CD4-positive, alpha-beta memory T cell (primary cell): ENCODE results near the gene VPS13C. TPM values are rescaled to one million over a fixed set of nuclear protein-coding genes. Genes with fewer than 3 reads are reported as not detected.
A peak's percentile ranks its signal among the peaks of the same experiment; 100 is the strongest.

ENCODE experiments used
- CTCF ChIA-PET: fragments of 350-600 bp; sonication (Branson Sonifier 250); formaldehyde crosslinking; loops from one replicate; lab custom pipeline; 2021; ENCODE audit warnings: inconsistent platforms; ENCODE audit not compliant: partially characterized antibody; lab: Charles Lee
- POLR2A ChIA-PET: fragments of 350-600 bp; sonication (Branson Sonifier 250); formaldehyde crosslinking; loops from one replicate; lab custom pipeline; 2021; ENCODE audit not compliant: partially characterized antibody; lab: Charles Lee
- DNase-seq, 5 donors: peaks; one replicate each; pipeline versions ENCODE4 v3.0.0 to v3.0.0-alpha.2; 2020 to 2022; ENCODE audit warnings: mixed read lengths in 1 of 5
- H3K27ac ChIP-seq: one replicate; pipeline ENCODE4 v1.7.0; 2013; ENCODE audit warnings: low read depth, low read length
- H3K27me3 ChIP-seq: 2 replicates; pipeline ENCODE4 v1.7.0; 2013; ENCODE audit warnings: mild to moderate bottlenecking, low read length, moderate library complexity; ENCODE audit not compliant: insufficient read depth
- H3K36me3 ChIP-seq: 2 replicates; pipeline ENCODE4 v1.7.0; 2013; ENCODE audit warnings: mild to moderate bottlenecking, low read length, moderate library complexity; ENCODE audit not compliant: insufficient read depth
- H3K4me1 ChIP-seq: 2 replicates; pipeline ENCODE4 v1.7.0; 2013; ENCODE audit warnings: mild to moderate bottlenecking, low read length, moderate library complexity; ENCODE audit not compliant: insufficient read depth
- H3K4me3 ChIP-seq, 2 donors: one replicate each; pipeline ENCODE4 v1.7.0; 2013; ENCODE audit warnings: low read length in 2 of 2, mild to moderate bottlenecking in 1 of 2
- H3K9me3 ChIP-seq, 2 donors: one replicate each; pipeline ENCODE4 v1.7.0; 2013; ENCODE audit warnings: low read length in 2 of 2, control low read depth in 1 of 2; ENCODE audit not compliant: control insufficient read depth in 1 of 2
- H3K27ac Mint-ChIP-seq, 7 donors: one replicate each; pipeline ENCODE4 v1.8.0; 2020 to 2021; ENCODE audit warnings: mixed read lengths in 7 of 7, mild to moderate bottlenecking in 6 of 7, inconsistent platforms in 3 of 7, moderate library complexity in 3 of 7
- H3K27me3 Mint-ChIP-seq, 2 donors: one replicate each; pipeline ENCODE4 v1.8.0; 2020 to 2021; ENCODE audit warnings: mixed read lengths in 2 of 2
- H3K36me3 Mint-ChIP-seq, 2 donors: one replicate each; pipeline ENCODE4 v1.8.0; 2020 to 2021; ENCODE audit warnings: mixed read lengths in 2 of 2, inconsistent platforms in 1 of 2, mild to moderate bottlenecking in 1 of 2
- H3K4me1 Mint-ChIP-seq, 4 donors: one replicate each; pipeline ENCODE4 v1.8.0; 2020 to 2021; ENCODE audit warnings: mixed read lengths in 4 of 4, mild to moderate bottlenecking in 1 of 4
- H3K4me3 Mint-ChIP-seq, 8 donors: one replicate each; pipeline ENCODE4 v1.8.0; 2020 to 2021; ENCODE audit warnings: mixed read lengths in 8 of 8, mild to moderate bottlenecking in 7 of 8, moderate library complexity in 6 of 8, inconsistent platforms in 3 of 8
- H3K9me3 Mint-ChIP-seq, 8 donors: one replicate each; pipeline ENCODE4 v1.8.0; 2020 to 2021; ENCODE audit warnings: mixed read lengths in 8 of 8, mild to moderate bottlenecking in 5 of 8, inconsistent platforms in 3 of 8, moderate library complexity in 1 of 8
- intact Hi-C: fragments of 100-400 bp; cut with micrococcal nuclease; formaldehyde crosslinking; loops from one replicate; pipeline ENCODE4 v1.15.1; 2023
- polyA plus RNA-seq, 2 donors: library from polyadenylated mRNA; unstranded; fragments of 300-500 nt; fragmentation: Illumina TruSeq; gene quantifications; one replicate each; pipeline ENCODE4 v1.2.3, GENCODE V29; 2021
- total RNA-seq, 2 experiments: library from RNA; stranded (reverse); gene quantifications; one replicate each; pipeline ENCODE4 v1.2.3, GENCODE V29; 2021

The VPS13C gene
- total and polyA plus RNA-seq, 4 experiments from 2014 or later = 10.6 to 148 (median 82.3) TPM

DNA sequence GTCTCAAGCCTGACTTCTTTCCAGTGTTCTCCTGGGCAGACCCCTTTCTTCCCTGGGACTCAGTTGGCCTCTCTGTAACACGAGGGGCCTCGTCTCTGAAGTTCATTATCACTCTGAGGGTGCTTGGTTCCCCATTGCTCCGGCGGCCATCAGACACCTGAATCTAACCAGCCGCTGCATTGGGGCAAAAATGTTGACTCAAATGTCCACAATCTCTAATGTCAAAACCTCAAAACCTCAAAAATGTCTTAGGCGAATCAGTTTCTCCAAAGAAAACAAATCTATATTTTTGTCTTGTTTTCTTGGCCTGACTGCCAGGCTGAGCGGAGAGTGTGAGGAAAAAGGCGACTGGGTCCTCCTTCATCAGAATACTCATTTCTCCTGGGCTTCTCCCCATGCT, 220.7 kb downstream of the VPS13C start:
- H3K4me1 ChIP-seq = peaks cover 3% of the 10 kb centered on the region
- peaks cover 0 to 14% (median 5%) of the 10 kb centered on the region in 4 donors for H3K4me1 Mint-ChIP-seq
- H3K36me3 ChIP-seq = no peaks in the 10 kb centered on the region
- H3K4me3 Mint-ChIP-seq = no peak overlapping the region
- no peaks in the 10 kb centered on the region for H3K9me3 Mint-ChIP-seq
- no peak for DNase-seq
- ChIA-PET CTCF (no interaction called here), POLR2A (no interaction called here)
- no peak overlapping the region for H3K4me3 ChIP-seq
- H3K27me3 ChIP-seq = no peaks in the 10 kb centered on the region
- no peak overlapping the region for H3K27ac ChIP-seq
- H3K9me3 ChIP-seq = no peaks in the 10 kb centered on the region
- intact Hi-C loops = no loop called here
- no peak overlapping the region for H3K27ac Mint-ChIP-seq
- H3K27me3 Mint-ChIP-seq = peaks cover 26 to 42% of the 10 kb centered on the region in 2 donors
- no peaks in the 10 kb centered on the region for H3K36me3 Mint-ChIP-seq

DNA sequence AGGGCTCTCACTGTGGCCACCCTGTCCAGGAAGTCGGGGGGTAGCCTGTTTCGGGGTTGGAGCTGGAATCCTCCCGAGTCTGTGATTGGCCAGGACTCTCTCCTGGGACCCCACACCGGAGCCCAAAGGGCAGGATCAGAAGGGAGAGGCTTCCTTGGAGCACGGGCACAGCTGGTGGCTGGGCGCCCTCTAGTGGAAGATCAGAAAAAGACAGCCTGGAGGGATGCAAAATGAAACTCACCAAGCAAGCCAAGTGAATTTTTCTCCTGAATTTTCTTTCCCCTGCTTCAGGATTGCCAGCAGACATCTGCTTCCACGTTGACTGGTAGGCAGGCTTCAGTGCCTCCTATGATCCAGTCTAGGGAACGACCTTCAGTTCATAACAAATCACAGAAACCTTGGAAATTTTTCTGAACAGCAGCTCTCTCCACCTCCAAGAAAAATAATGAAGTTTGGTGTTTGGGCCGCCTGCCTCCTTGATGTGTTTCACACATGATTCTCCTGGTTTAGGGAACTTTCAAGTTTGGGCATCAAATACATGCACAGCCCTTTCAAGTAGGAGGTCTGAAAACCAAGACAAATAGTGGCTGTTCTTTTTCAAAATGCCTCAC, 224.6 kb downstream of the VPS13C start:
- Histone ChIP-seq H3K4me1 (peaks cover 3% of the 10 kb centered on the region), H3K27ac (no peak overlapping the region), H3K9me3 (no peaks in the 10 kb centered on the region), H3K4me3 (no peak overlapping the region), H3K27me3 (no peaks in the 10 kb centered on the region), H3K36me3 (no peaks in the 10 kb centered on the region)
- no peak overlapping the region for H3K27ac Mint-ChIP-seq
- H3K36me3 Mint-ChIP-seq = no peaks in the 10 kb centered on the region
- peak in 4 of 5 donors; percentile 43 to 58 (median 46) for DNase-seq
- H3K9me3 Mint-ChIP-seq = no peaks in the 10 kb centered on the region
- peaks cover 5 to 16% (median 7%) of the 10 kb centered on the region in 4 donors for H3K4me1 Mint-ChIP-seq
- ChIA-PET CTCF (interaction anchor here (0.9 to 3.0 kb wide), 14 partner anchors 9 to 668 kb away, joined by 3 to 29 read pairs (median 6); no protein-coding TSS in a partner anchor), POLR2A (no interaction called here)
- no peak overlapping the region for H3K4me3 Mint-ChIP-seq
- H3K27me3 Mint-ChIP-seq = peaks cover 13 to 27% of the 10 kb centered on the region in 2 donors
- intact Hi-C loops = no loop called here

DNA sequence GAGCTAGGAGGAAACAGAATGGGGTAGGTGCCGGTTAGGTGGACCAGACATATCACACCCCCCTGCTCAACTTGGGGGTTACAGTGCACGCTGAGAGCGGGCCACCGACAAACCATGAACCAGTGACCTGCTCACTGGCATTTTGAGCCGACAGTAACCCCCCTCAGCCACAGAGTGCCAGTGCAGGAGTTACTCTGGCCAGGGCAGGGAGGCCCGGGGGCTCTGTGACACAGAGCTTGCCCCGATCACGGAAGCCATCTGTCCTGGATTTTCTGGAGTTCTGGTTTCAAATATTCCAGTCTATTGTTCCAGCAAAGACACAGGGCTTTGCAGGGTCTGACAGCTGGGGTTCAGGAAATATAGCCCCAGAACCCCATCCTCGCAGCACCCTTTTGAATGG, 225.2 kb downstream of the VPS13C start:
- no peaks in the 10 kb centered on the region for H3K9me3 Mint-ChIP-seq
- Histone ChIP-seq H3K4me3 (no peak overlapping the region), H3K36me3 (no peaks in the 10 kb centered on the region), H3K27ac (no peak overlapping the region), H3K4me1 (peaks cover 3% of the 10 kb centered on the region), H3K9me3 (no peaks in the 10 kb centered on the region), H3K27me3 (no peaks in the 10 kb centered on the region)
- no peak for DNase-seq
- ChIA-PET POLR2A (no interaction called here), CTCF (interaction anchor here (0.9 to 3.0 kb wide), 18 partner anchors 8 to 668 kb away, joined by 3 to 29 read pairs (median 5); no protein-coding TSS in a partner anchor)
- H3K4me1 Mint-ChIP-seq = peaks cover 5 to 16% (median 9%) of the 10 kb centered on the region in 4 donors
- no peak overlapping the region for H3K4me3 Mint-ChIP-seq
- intact Hi-C loops = no loop called here
- H3K27me3 Mint-ChIP-seq = peaks cover 9 to 22% of the 10 kb centered on the region in 2 donors
- H3K27ac Mint-ChIP-seq = no peak overlapping the region
- no peaks in the 10 kb centered on the region for H3K36me3 Mint-ChIP-seq

DNA sequence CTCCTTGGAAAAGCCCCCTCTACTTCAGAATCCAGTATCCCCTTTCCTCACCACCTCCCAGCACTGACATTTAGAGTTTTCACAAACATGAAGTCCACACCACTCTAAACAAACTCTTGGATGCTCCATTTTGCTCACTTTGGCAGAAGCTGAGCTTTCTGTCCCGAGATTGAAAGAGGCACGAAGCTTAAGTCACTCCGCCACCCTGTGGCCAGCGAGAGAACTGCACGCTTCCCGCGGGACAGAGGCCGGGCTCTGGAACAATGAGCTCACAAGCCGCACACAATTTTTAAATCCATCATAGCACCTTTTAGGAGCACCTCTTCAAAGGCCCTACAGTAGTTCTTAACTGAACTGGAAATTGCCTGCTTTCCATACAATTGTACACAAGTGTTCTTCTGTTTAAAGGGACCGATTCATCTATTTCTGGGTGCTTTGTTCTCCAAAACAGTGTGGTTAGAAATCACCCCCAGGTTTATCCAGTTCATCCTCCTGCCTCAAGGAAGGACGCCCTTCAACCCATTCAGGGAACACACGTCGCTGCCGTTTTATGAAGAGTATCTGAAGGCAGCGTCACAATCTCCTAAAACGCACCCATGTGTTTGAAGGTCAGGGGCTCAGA, 226.1 kb downstream of the VPS13C start:
- peak; percentile 55 to 67 (median 60) for DNase-seq
- H3K4me3 ChIP-seq = no peak overlapping the region
- Mint-ChIP-seq H3K36me3 (no peaks in the 10 kb centered on the region), H3K4me1 (peaks cover 5 to 16% (median 9%) of the 10 kb centered on the region in 4 donors), H3K4me3 (peak overlapping the region in 1 of 8 donors; percentile 18), H3K27me3 (peaks cover 4 to 16% of the 10 kb centered on the region in 2 donors), H3K9me3 (no peaks in the 10 kb centered on the region), H3K27ac (peak overlapping the region in 2 of 7 donors; percentile 12 to 59)
- intact Hi-C loops = no loop called here
- no peaks in the 10 kb centered on the region for H3K27me3 ChIP-seq
- no peak overlapping the region for H3K27ac ChIP-seq
- H3K9me3 ChIP-seq = no peaks in the 10 kb centered on the region
- POLR2A ChIA-PET = no interaction called here
- CTCF ChIA-PET = interaction anchor here (0.7 to 3.0 kb wide), 33 partner anchors 9 to 1506 kb away, joined by 3 to 29 read pairs (median 4); no protein-coding TSS in a partner anchor
- no peaks in the 10 kb centered on the region for H3K36me3 ChIP-seq
- H3K4me1 ChIP-seq = peaks cover 3% of the 10 kb centered on the region

DNA sequence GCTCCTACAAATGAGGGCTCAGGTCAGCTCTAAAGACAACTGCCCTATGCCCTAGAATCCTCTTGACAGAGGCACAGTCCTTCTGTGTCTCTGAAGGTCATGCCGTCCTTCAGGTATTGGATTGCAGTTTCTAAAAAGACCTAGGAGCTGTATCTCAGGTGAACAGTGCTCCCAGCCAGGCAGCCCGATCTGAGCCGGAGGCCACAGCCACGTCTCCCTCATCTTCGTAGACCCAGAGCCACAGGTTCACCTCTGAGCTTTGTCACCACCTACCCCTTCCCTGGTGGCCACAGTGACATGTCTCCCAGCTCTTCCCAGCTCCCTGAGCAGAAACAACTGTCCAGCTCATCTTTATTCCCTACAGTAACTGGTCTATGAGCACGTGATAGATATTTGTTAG, 228.0 kb downstream of the VPS13C start:
- intact Hi-C loops = no loop called here
- H3K9me3 Mint-ChIP-seq = no peaks in the 10 kb centered on the region
- no peak overlapping the region for H3K27ac ChIP-seq
- peaks cover 3% of the 10 kb centered on the region for H3K4me1 ChIP-seq
- no peak overlapping the region for H3K27ac Mint-ChIP-seq
- DNase-seq = no peak
- H3K9me3 ChIP-seq = no peaks in the 10 kb centered on the region
- H3K36me3 Mint-ChIP-seq = no peaks in the 10 kb centered on the region
- H3K27me3 ChIP-seq = no peaks in the 10 kb centered on the region
- ChIA-PET CTCF (interaction anchor here (0.9 to 1.9 kb wide), 4 partner anchors 10 to 1312 kb away, joined by 3 to 6 read pairs (median 4); no protein-coding TSS in a partner anchor), POLR2A (no interaction called here)
- no peaks in the 10 kb centered on the region for H3K36me3 ChIP-seq
- H3K4me1 Mint-ChIP-seq = peaks cover 5 to 16% (median 9%) of the 10 kb centered on the region in 4 donors
- peaks cover 6 to 10% of the 10 kb centered on the region in 2 donors for H3K27me3 Mint-ChIP-seq
- H3K4me3 ChIP-seq = no peak overlapping the region
- H3K4me3 Mint-ChIP-seq = no peak overlapping the region

DNA sequence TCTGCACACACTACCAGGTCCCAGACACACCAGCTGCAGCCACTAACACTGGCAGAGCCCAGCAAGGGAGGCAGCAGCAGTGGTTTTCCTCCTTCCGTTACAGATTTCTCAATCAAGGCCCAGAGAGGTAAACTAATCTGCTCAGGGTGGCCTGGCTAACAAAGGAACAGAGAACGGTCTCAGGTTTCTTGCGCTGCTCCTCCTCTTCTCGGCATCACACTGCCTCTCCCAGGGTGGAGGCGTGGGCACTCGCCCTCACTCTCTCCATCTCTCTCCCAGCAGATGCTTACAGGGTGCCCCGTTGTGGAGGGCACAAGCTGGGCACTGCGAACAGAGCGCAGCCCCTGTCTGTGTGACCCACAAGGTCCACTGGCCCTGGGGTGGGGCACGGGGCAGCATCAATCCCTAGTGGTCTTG, 228.7 kb downstream of the VPS13C start:
- POLR2A ChIA-PET = no interaction called here
- peaks cover 5 to 16% (median 9%) of the 10 kb centered on the region in 4 donors for H3K4me1 Mint-ChIP-seq
- Histone ChIP-seq H3K9me3 (no peaks in the 10 kb centered on the region), H3K27ac (no peak overlapping the region), H3K36me3 (no peaks in the 10 kb centered on the region), H3K4me3 (no peak overlapping the region), H3K4me1 (peaks cover 3% of the 10 kb centered on the region), H3K27me3 (no peaks in the 10 kb centered on the region)
- intact Hi-C loops = no loop called here
- peaks cover 6% of the 10 kb centered on the region in 2 donors for H3K27me3 Mint-ChIP-seq
- H3K36me3 Mint-ChIP-seq = no peaks in the 10 kb centered on the region
- no peak overlapping the region for H3K27ac Mint-ChIP-seq
- CTCF ChIA-PET = interaction anchor here (0.9 to 1.9 kb wide), 4 partner anchors 11 to 1311 kb away, joined by 3 to 6 read pairs (median 4); no protein-coding TSS in a partner anchor
- H3K9me3 Mint-ChIP-seq = no peaks in the 10 kb centered on the region
- DNase-seq = no peak
- H3K4me3 Mint-ChIP-seq = no peak overlapping the region
